Adrenal gland (tissue), 5 donors: ENCODE measurements around the gene TMEM125.

ENCODE experiments used
- CTCF ChIP-seq, 6 experiments: fragments of 450-650 bp in 4 of 6; fragments of 200-600 bp in 2 of 6; sonication (generic) in 1 of 6; IDR thresholded peaks; 1 replicate in 5 of 6; 2 replicates in 1 of 6; pipeline versions ENCODE4 v1.5.1 to v1.8.0; 2016 to 2021; ENCODE audit warnings: antibody characterized with exemption in 6 of 6, mild to moderate bottlenecking in 2 of 6, moderate library complexity in 1 of 6
- POLR2A ChIP-seq, 2 donors: fragments of 450-650 bp; IDR thresholded peaks; one replicate each; pipeline ENCODE4 v1.6.1; 2017; ENCODE audit warnings: antibody characterized with exemption in 2 of 2, mild to moderate bottlenecking in 2 of 2, moderate library complexity in 1 of 2
- donor health status: DM: no; HTN: no; CAD: no.

- TF ChIP-seq POLR2A (IDR thresholded peaks at IDR 0.05), result no peak
- TF ChIP-seq CTCF (IDR thresholded peaks at IDR 0.05), result no peak
Observed at GRCh38 chr1:43279161-43279560, 9.4 kb downstream of the TMEM125 start.
